HCT116 (cell line): ENCODE data around the gene IGSF9B. TPM values are rescaled to one million over a fixed set of nuclear protein-coding genes. Genes with fewer than 3 reads are reported as not detected.

Experiments
- ATAC-seq: fragments of 200-7000 bp; cut with Tn5 transposase; 2 replicates; pipeline ENCODE4 v1.9.1; 2020; ENCODE audit warnings: mild to moderate bottlenecking, moderate library complexity
- BruUV-seq: library from RNA; stranded (reverse); fragments of 400-500 nt; replicated peaks from 2 replicates; lab custom pipeline; 2021; lab: Mats Ljungman, UMichigan
- CTCF ChIA-PET: fragments of 300-600 bp; sonication (Branson Sonifier 250); formaldehyde crosslinking; loops from one replicate; lab custom pipeline; 2021; ENCODE audit warnings: antibody characterized with exemption; lab: Charles Lee
- POLR2A ChIA-PET: fragments of 300-600, 350-600 bp; sonication (Branson Sonifier 250); formaldehyde crosslinking; loops from one replicate; lab custom pipeline; 2021; ENCODE audit warnings: antibody characterized with exemption; lab: Charles Lee
- RAD21 ChIA-PET, 2 experiments: fragments of 300-600 bp; sonication (Branson Sonifier 250); formaldehyde crosslinking; loops; one replicate each; lab custom pipeline; 2023; ENCODE audit warnings: low total read pairs in 2 of 2; ENCODE audit not compliant: uncharacterized antibody in 2 of 2, unreplicated experiment in 2 of 2, low non-redundant PET in 1 of 2; lab: Charles Lee
- DNase-seq: peaks from one replicate; pipeline ENCODE4 v3.0.0-alpha.2; 2010; ENCODE audit warnings: low read depth, low spot score
- H2AFZ ChIP-seq: fragments of 200-600 bp; shearing (Covaris generic), sonication (generic); 2 replicates; pipeline ENCODE4 v1.6.1; 2017; ENCODE audit warnings: low read depth, mixed run types, mixed read lengths, antibody characterized with exemption, low read length; ENCODE audit not compliant: poor library complexity, severe bottlenecking
- H3K27ac ChIP-seq: 2 replicates; pipeline ENCODE4 v1.5.1; 2012; ENCODE audit warnings: low read depth, low read length
- H3K27me3 ChIP-seq: fragments of 200-600 bp; sonication (generic); 2 replicates; pipeline ENCODE4 v1.6.1; 2016; ENCODE audit warnings: mixed run types, low read length, mixed read lengths; ENCODE audit not compliant: insufficient read depth
- H3K36me3 ChIP-seq, 2 experiments: fragments of 200-500 bp in 1 of 2; fragments of 200-600 bp in 1 of 2; sonication (Bioruptor generic) in 1 of 2; sonication (generic) in 1 of 2; 2 replicates each; pipeline versions ENCODE4 v1.5.1 to v1.6.1; 2014 to 2016; ENCODE audit warnings: low read length in 2 of 2, inconsistent platforms in 1 of 2, mixed read lengths in 1 of 2, mixed run types in 1 of 2; ENCODE audit not compliant: insufficient read depth in 2 of 2, control insufficient read depth in 1 of 2
- H3K4me1 ChIP-seq, 2 experiments: fragments of 200-600 bp in 1 of 2; sonication (generic) in 1 of 2; 2 replicates each; pipeline versions ENCODE4 v1.5.1 to v1.6.1; 2012 to 2017; ENCODE audit warnings: low read length in 2 of 2, inconsistent platforms in 1 of 2, mild to moderate bottlenecking in 1 of 2, mixed read lengths in 1 of 2, mixed run types in 1 of 2, moderate library complexity in 1 of 2; ENCODE audit not compliant: insufficient read depth in 2 of 2, control insufficient read depth in 1 of 2
- H3K4me2 ChIP-seq: fragments of 200-600 bp; sonication (generic); 2 replicates; pipeline ENCODE4 v1.6.1; 2017; ENCODE audit warnings: mixed run types, low read length, mixed read lengths
- H3K4me3 ChIP-seq, 2 experiments: fragments of 200-600 bp in 1 of 2; sonication (generic) in 1 of 2; replicated peaks in 1 of 2; 2 replicates each; pipeline ENCODE4 v1.5.1; 2011 to 2016; ENCODE audit warnings: low read length in 2 of 2, control low read depth in 1 of 2, low read depth in 1 of 2, mild to moderate bottlenecking in 1 of 2, mixed read lengths in 1 of 2, mixed run types in 1 of 2
- H3K79me2 ChIP-seq: fragments of 200-600 bp; sonication (generic); 2 replicates; pipeline ENCODE4 v1.6.1; 2017; ENCODE audit warnings: mild to moderate bottlenecking, mixed run types, low read length, moderate library complexity, mixed read lengths; ENCODE audit not compliant: insufficient read depth
- H3K9ac ChIP-seq: fragments of 200-600 bp; sonication (generic); 2 replicates; pipeline ENCODE4 v1.6.1; 2016; ENCODE audit warnings: low read length, mixed read lengths
- H3K9me2 ChIP-seq: fragments of 200-600 bp; sonication (generic), shearing (Covaris generic); 2 replicates; pipeline ENCODE4 v1.6.1; 2017; ENCODE audit warnings: mixed run types, mild to moderate bottlenecking, moderate library complexity; ENCODE audit not compliant: insufficient read depth
- H3K9me3 ChIP-seq, 2 experiments: fragments of 200-500 bp in 1 of 2; fragments of 200-600 bp in 1 of 2; sonication (Bioruptor generic) in 1 of 2; sonication (generic) in 1 of 2; 2 replicates each; pipeline ENCODE4 v1.6.1; 2014 to 2017; ENCODE audit warnings: low read length in 2 of 2, mixed read lengths in 2 of 2, inconsistent platforms in 1 of 2, low read depth in 1 of 2, mild to moderate bottlenecking in 1 of 2, mixed run types in 1 of 2, moderate library complexity in 1 of 2; ENCODE audit not compliant: control insufficient read depth in 1 of 2, insufficient read depth in 1 of 2
- H4K20me1 ChIP-seq: fragments of 200-600 bp; sonication (generic), shearing (Covaris generic); 2 replicates; pipeline ENCODE4 v1.6.1; 2017; ENCODE audit warnings: mixed run types, mild to moderate bottlenecking, moderate library complexity; ENCODE audit not compliant: insufficient read depth
- CEBPB ChIP-seq: IDR thresholded peaks from 2 replicates; pipeline ENCODE4 v1.6.1; 2012; ENCODE audit warnings: low read depth
- CTCF ChIP-seq, 3 experiments: fragments of 200-600 bp in 1 of 3; sonication (generic) in 1 of 3; IDR thresholded peaks in 2 of 3; conservative IDR thresholded peaks in 1 of 3; 2 replicates each; pipeline ENCODE4 v1.5.1; 2012 to 2017; ENCODE audit warnings: low read depth in 2 of 3, low read length in 2 of 3, antibody characterized with exemption in 1 of 3, borderline replicate concordance in 1 of 3, control low read depth in 1 of 3, mild to moderate bottlenecking in 1 of 3, mixed read lengths in 1 of 3, mixed run types in 1 of 3, moderate library complexity in 1 of 3; ENCODE audit not compliant: insufficient read depth in 1 of 3
- EGR1 ChIP-seq: IDR thresholded peaks from 2 replicates; pipeline ENCODE4 v1.6.1; 2012; ENCODE audit warnings: low read depth
- ELF1 ChIP-seq: IDR thresholded peaks from 2 replicates; pipeline ENCODE4 v1.6.1; 2012; ENCODE audit warnings: low read depth, borderline replicate concordance
- EZH2phosphoT487 ChIP-seq: fragments of 200-600 bp; IDR thresholded peaks from 2 replicates; pipeline ENCODE4 v1.6.1; 2018; ENCODE audit warnings: antibody characterized with exemption, borderline replicate concordance
- FOSL1 ChIP-seq: IDR thresholded peaks from 2 replicates; pipeline ENCODE4 v1.6.1; 2012; ENCODE audit warnings: low read depth
- JUND ChIP-seq: IDR thresholded peaks from 2 replicates; pipeline ENCODE4 v1.6.1; 2012
- MAX ChIP-seq: IDR thresholded peaks from 2 replicates; pipeline ENCODE4 v1.6.1; 2012
- POLR2AphosphoS5 ChIP-seq: IDR thresholded peaks from 2 replicates; pipeline ENCODE4 v1.6.1; 2011; ENCODE audit warnings: mild to moderate bottlenecking, low read depth, low read length, moderate library complexity
- RAD21 ChIP-seq: IDR thresholded peaks from 2 replicates; pipeline ENCODE4 v1.6.1; 2012; ENCODE audit warnings: low read depth, mild to moderate bottlenecking
- REST ChIP-seq: IDR thresholded peaks from 2 replicates; pipeline ENCODE4 v1.6.1; 2012; ENCODE audit warnings: low read depth
- SP1 ChIP-seq: IDR thresholded peaks from 2 replicates; pipeline ENCODE4 v1.6.1; 2012; ENCODE audit warnings: low read depth
- SRF ChIP-seq: IDR thresholded peaks from 2 replicates; pipeline ENCODE4 v1.6.1; 2012; ENCODE audit warnings: low read depth
- TCF7L2 ChIP-seq: IDR thresholded peaks from 2 replicates; pipeline ENCODE4 v1.7.0; 2011; ENCODE audit warnings: borderline replicate concordance, inconsistent platforms; ENCODE audit not compliant: insufficient read depth, insufficient read length; ENCODE audit errors: extremely low read depth
- YY1 ChIP-seq: IDR thresholded peaks from 2 replicates; pipeline ENCODE4 v1.6.1; 2011; ENCODE audit warnings: low read length, low read depth, moderate library complexity, mild to moderate bottlenecking; ENCODE audit not compliant: insufficient replicate concordance; ENCODE audit errors: extremely low read depth
- ZFX ChIP-seq: fragments of 450-650 bp; IDR thresholded peaks from 2 replicates; pipeline ENCODE4 v1.6.1; 2017
- intact Hi-C: fragments of 100-400 bp; cut with micrococcal nuclease; formaldehyde crosslinking; loops from 2 replicates; pipeline ENCODE4 v1.10.0; 2022
- total RNA-seq: library from RNA; stranded (reverse); gene quantifications from one replicate; pipeline ENCODE4 v1.2.1, GENCODE V29; 2021; ENCODE audit not compliant: unreplicated experiment

IGSF9B gene
- total RNA-seq, 1 experiment from 2014 or later: 12.4 TPM

GRCh38 chr11:133913761-133914160, 43.0 kb downstream of the IGSF9B start (continued):
- no peak for TF ChIP-seq JUND
- no peak for TF ChIP-seq YY1

GRCh38 chr11:133911171-133911570, 45.6 kb downstream of the IGSF9B start:
- H3K4me1 ChIP-seq: no peaks in the 10 kb centered on the region
- CTCF ChIA-PET: no interaction called here
- H3K9ac ChIP-seq: no peak overlapping the region
- no peak overlapping the region for H2AFZ ChIP-seq
- H3K79me2 ChIP-seq: no peaks in the 10 kb centered on the region
- no peaks in the 10 kb centered on the region for H3K36me3 ChIP-seq
- intact Hi-C loops: no loop called here
- no peak for DNase-seq
- H3K4me2 ChIP-seq: no peak overlapping the region
- no TSS peak for BruUV-seq
- no peaks in the 10 kb centered on the region for H4K20me1 ChIP-seq
- no peaks in the 10 kb centered on the region for H3K9me3 ChIP-seq
- POLR2A ChIA-PET: no interaction called here
- no peak overlapping the region for H3K4me3 ChIP-seq
- H3K27me3 ChIP-seq: no peaks in the 10 kb centered on the region
- RAD21 ChIA-PET: no interaction called here
- no peaks in the 10 kb centered on the region for H3K9me2 ChIP-seq
- ATAC-seq: peak; percentile 93
- TF ChIP-seq POLR2AphosphoS5: no peak
- TF ChIP-seq REST: no peak
- no peak for TF ChIP-seq EZH2phosphoT487
- TF ChIP-seq FOSL1: no peak
- TF ChIP-seq CEBPB: no peak
- no peak for TF ChIP-seq ZFX
- no peak for TF ChIP-seq SRF
- no peak for TF ChIP-seq ELF1
- no peak for TF ChIP-seq SP1
- TF ChIP-seq TCF7L2: no peak
- TF ChIP-seq EGR1: no peak
- peak; percentile 5; the same call in 1 of the 2 replicates for TF ChIP-seq RAD21
- no peak for TF ChIP-seq MAX
- TF ChIP-seq CTCF (IDR thresholded peaks at IDR 0.05 in 2 of 3, conservative IDR thresholded peaks at IDR 0.05 in 1 of 3; ENCODE audit: borderline replicate concordance in 1 of 3, insufficient read depth in 1 of 3, low read depth in 2 of 3, low read length in 2 of 3): peak in 2 of 3 experiments; percentile 41 to 47; a peak in 4 of 6 replicates
- TF ChIP-seq, all 23 proteins: peak for 2
- H3K27ac ChIP-seq: no peak overlapping the region
